ENCODE measurements around the gene STAB1.

DNA sequence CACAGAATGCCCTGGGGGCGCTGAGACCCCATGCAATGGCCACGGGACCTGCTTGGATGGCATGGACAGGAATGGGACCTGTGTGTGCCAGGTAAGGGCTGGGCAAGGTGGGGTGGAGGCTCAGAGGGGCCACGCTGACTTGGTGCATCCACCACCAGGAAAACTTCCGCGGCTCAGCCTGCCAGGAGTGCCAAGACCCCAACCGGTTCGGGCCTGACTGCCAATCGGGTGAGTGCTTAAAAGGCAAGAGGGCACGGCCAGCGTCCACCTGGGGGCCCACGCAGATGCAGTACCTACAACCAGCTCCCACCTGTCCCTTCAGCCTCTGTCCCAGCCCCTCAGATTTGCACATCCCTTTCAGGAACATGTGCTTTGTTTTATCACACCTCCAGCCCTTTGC, 6.9 kb downstream of the STAB1 start:
- TF ChIP-seq, protein P1, sequence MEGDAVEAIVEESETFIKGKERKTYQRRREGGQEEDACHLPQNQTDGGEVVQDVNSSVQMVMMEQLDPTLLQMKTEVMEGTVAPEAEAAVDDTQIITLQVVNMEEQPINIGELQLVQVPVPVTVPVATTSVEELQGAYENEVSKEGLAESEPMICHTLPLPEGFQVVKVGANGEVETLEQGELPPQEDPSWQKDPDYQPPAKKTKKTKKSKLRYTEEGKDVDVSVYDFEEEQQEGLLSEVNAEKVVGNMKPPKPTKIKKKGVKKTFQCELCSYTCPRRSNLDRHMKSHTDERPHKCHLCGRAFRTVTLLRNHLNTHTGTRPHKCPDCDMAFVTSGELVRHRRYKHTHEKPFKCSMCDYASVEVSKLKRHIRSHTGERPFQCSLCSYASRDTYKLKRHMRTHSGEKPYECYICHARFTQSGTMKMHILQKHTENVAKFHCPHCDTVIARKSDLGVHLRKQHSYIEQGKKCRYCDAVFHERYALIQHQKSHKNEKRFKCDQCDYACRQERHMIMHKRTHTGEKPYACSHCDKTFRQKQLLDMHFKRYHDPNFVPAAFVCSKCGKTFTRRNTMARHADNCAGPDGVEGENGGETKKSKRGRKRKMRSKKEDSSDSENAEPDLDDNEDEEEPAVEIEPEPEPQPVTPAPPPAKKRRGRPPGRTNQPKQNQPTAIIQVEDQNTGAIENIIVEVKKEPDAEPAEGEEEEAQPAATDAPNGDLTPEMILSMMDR (IDR thresholded peaks at IDR 0.05 in 8 of 11, conservative IDR thresholded peaks at IDR 0.05 in 3 of 11), result no peak
- TF ChIP-seq POLR2A (IDR thresholded peaks at IDR 0.05), result no peak
